Astrocyte (in vitro differentiated cells and primary cell): ENCODE results near the gene HPF1. TPM values are rescaled to one million over a fixed set of nuclear protein-coding genes. Genes with fewer than 3 reads are reported as not detected.
A peak's percentile ranks its signal among the peaks of the same experiment; 100 is the strongest.
"Not testable (repeated sequence)": the region's sequence is repeated elsewhere in the genome, so short reads cannot be mapped to it uniquely, and the experiment has no call there.

ENCODE experiments used
- DNase-seq: peaks from one replicate; pipeline ENCODE4 v3.0.0-alpha.2; 2010; ENCODE audit warnings: low read depth
- FAIRE-seq: peaks from 2 replicates; lab custom pipeline; 2011; peaks lifted over from hg19 to GRCh38; lab: Jason Lieb, UNC
- H2AFZ ChIP-seq: 2 replicates; pipeline ENCODE4 v1.6.0; 2012; ENCODE audit warnings: low read depth, low read length, inconsistent platforms
- H3K27ac ChIP-seq: 2 replicates; pipeline ENCODE4 v1.5.1; 2011; ENCODE audit warnings: low read depth, low read length, inconsistent platforms
- H3K27me3 ChIP-seq: 2 replicates; pipeline ENCODE4 v1.6.0; 2011; ENCODE audit warnings: low read length, inconsistent platforms; ENCODE audit not compliant: insufficient read depth
- H3K36me3 ChIP-seq: 2 replicates; pipeline ENCODE4 v1.5.1; 2011; ENCODE audit warnings: low read length, inconsistent platforms; ENCODE audit not compliant: insufficient read depth
- H3K4me1 ChIP-seq: 2 replicates; pipeline ENCODE4 v1.5.1; 2011; ENCODE audit warnings: low read length, inconsistent platforms; ENCODE audit not compliant: insufficient read depth
- H3K4me2 ChIP-seq: 2 replicates; pipeline ENCODE4 v1.6.0; 2012; ENCODE audit warnings: low read length, inconsistent platforms
- H3K4me3 ChIP-seq: 2 replicates; pipeline ENCODE4 v1.5.1; 2011; ENCODE audit warnings: low read depth, mild to moderate bottlenecking, low read length, inconsistent platforms; ENCODE audit not compliant: insufficient read depth
- H3K79me2 ChIP-seq: 2 replicates; pipeline ENCODE4 v1.6.0; 2012; ENCODE audit warnings: mild to moderate bottlenecking, low read length, inconsistent platforms; ENCODE audit not compliant: insufficient read depth
- H3K9ac ChIP-seq: 2 replicates; pipeline ENCODE4 v1.6.0; 2012; ENCODE audit warnings: mild to moderate bottlenecking, low read length, inconsistent platforms
- H3K9me3 ChIP-seq: 2 replicates; pipeline ENCODE4 v1.5.1; 2012; ENCODE audit warnings: low read depth, mild to moderate bottlenecking, low read length, inconsistent platforms; ENCODE audit not compliant: insufficient read depth
- H4K20me1 ChIP-seq: 2 replicates; pipeline ENCODE4 v1.6.0; 2012; ENCODE audit warnings: low read length, inconsistent platforms; ENCODE audit not compliant: insufficient read depth
- H3K27ac Mint-ChIP-seq: one replicate; pipeline ENCODE4 v1.8.0; 2021; ENCODE audit warnings: mild to moderate bottlenecking, mixed read lengths; ENCODE audit not compliant: unreplicated experiment
- H3K27me3 Mint-ChIP-seq: one replicate; pipeline ENCODE4 v1.8.0; 2021; ENCODE audit warnings: low read depth, mixed read lengths; ENCODE audit not compliant: unreplicated experiment
- H3K36me3 Mint-ChIP-seq: one replicate; pipeline ENCODE4 v1.8.0; 2021; ENCODE audit warnings: low read depth, mixed read lengths; ENCODE audit not compliant: unreplicated experiment
- H3K4me1 Mint-ChIP-seq: one replicate; pipeline ENCODE4 v1.8.0; 2021; ENCODE audit warnings: low read depth, mixed read lengths; ENCODE audit not compliant: unreplicated experiment
- H3K4me3 Mint-ChIP-seq: one replicate; pipeline ENCODE4 v1.8.0; 2021; ENCODE audit warnings: mild to moderate bottlenecking, moderate library complexity, mixed read lengths; ENCODE audit not compliant: unreplicated experiment
- H3K9me3 Mint-ChIP-seq: one replicate; pipeline ENCODE4 v1.8.0; 2021; ENCODE audit warnings: mild to moderate bottlenecking, mixed read lengths; ENCODE audit not compliant: unreplicated experiment
- CTCF ChIP-seq: IDR thresholded peaks from 2 replicates; pipeline ENCODE4 v1.5.1; 2011; ENCODE audit warnings: low read depth, mild to moderate bottlenecking, inconsistent platforms, low read length, moderate library complexity; ENCODE audit not compliant: insufficient read depth
- EZH2 ChIP-seq: IDR thresholded peaks from 2 replicates; pipeline ENCODE4 v1.6.1; 2012; ENCODE audit warnings: mild to moderate bottlenecking, low read length, inconsistent platforms; ENCODE audit not compliant: insufficient read depth
- total RNA-seq: library from RNA; stranded (reverse); gene quantifications from 2 replicates; pipeline ENCODE4 v1.2.1, GENCODE V29; 2021

Gene HPF1
- total RNA-seq, 1 donor from 2014 or later, result 19.7 TPM

DNA sequence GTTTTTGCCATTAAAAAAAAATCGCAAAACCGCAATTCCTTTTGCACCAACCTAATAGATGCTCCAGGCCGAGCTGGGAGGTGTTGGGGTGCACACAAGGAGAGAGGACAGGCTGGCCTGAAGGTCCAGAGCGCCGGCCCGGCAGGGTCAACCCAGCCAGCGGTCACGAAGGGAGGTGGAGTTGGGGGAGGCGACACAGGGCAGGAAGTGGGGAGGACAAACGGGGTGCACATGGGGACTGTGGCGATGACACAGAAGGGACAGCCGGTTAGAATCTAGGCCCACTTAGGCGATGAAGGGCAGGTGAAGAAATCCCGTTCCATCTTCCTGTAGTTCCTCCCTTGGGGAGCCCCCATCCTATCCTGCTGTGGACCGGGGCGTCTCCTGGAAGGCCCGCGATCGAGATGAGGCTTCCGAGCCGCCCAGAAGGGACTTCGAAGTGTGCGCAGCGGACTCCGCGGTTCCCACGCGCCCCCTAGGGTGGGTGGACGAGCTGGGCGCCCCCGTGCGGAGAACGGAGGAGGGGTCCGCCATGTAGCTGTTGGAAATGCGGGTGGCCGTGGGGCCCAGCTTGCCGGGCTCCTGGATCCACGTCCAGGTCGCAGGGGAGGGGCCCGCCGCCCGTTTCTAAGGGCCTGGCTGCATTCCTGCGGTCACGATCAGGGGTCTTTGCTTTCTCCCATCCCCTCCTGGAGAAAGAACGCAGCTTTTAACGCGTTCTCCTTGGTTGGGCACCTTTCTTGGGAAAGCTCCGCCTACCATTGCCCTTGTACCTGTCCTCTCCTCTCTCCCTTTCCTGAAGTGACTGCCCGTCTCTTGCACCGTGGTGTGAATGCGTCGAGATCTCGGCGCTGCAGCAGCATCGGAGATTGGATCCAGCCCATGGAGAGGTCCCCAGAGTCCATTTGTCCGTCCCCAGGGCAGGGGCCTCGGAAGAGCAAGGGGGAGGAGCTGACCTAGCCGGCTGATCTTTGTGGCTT is 17.0 kb upstream of the HPF1 start:
- Histone ChIP-seq H3K4me2 (peak overlapping the region; percentile 79), H3K9me3 (no peaks in the 10 kb centered on the region), H3K27me3 (peaks cover 3% of the 10 kb centered on the region), H3K79me2 (no peaks in the 10 kb centered on the region), H4K20me1 (no peaks in the 10 kb centered on the region), H3K9ac (no peak overlapping the region), H3K4me1 (no peaks in the 10 kb centered on the region), H3K4me3 (peak overlapping the region; percentile 37), H3K36me3 (no peaks in the 10 kb centered on the region), H3K27ac (no peak overlapping the region), H2AFZ (peak overlapping the region; percentile 81)
- no peak for DNase-seq
- peaks cover 10% of the 10 kb centered on the region for H3K9me3 Mint-ChIP-seq
- H3K36me3 Mint-ChIP-seq, result no peaks in the 10 kb centered on the region
- no peak overlapping the region for H3K27ac Mint-ChIP-seq
- H3K27me3 Mint-ChIP-seq, result peaks cover 7% of the 10 kb centered on the region
- H3K4me1 Mint-ChIP-seq, result peaks cover 4% of the 10 kb centered on the region
- TF ChIP-seq CTCF, result peak; percentile 5
- peak; percentile 56 for TF ChIP-seq EZH2
- no peak overlapping the region for H3K4me3 Mint-ChIP-seq
- FAIRE-seq, result no peak

- Histone ChIP-seq H3K36me3 (no peaks in the 10 kb centered on the region), H4K20me1 (no peaks in the 10 kb centered on the region), H3K9ac (no peak overlapping the region), H2AFZ (no peak overlapping the region), H3K9me3 (no peaks in the 10 kb centered on the region), H3K27ac (no peak overlapping the region), H3K4me3 (no peak overlapping the region), H3K4me1 (no peaks in the 10 kb centered on the region), H3K4me2 (no peak overlapping the region), H3K27me3 (peaks cover 3% of the 10 kb centered on the region), H3K79me2 (no peaks in the 10 kb centered on the region)
- Mint-ChIP-seq H3K36me3 (no peaks in the 10 kb centered on the region), H3K4me1 (peaks cover 4% of the 10 kb centered on the region), H3K4me3 (no peak overlapping the region), H3K9me3 (peaks cover 10% of the 10 kb centered on the region), H3K27me3 (peaks cover 7% of the 10 kb centered on the region), H3K27ac (no peak overlapping the region)
- DNase-seq, result no peak
- TF ChIP-seq CTCF, result no peak
- no peak for TF ChIP-seq EZH2
- no peak for FAIRE-seq
These were observed 16.1 kb upstream of the HPF1 start for GRCh38 chr4:169773889-169774288.

- not testable (repeated sequence) for H3K27me3 ChIP-seq, H4K20me1 ChIP-seq, H3K4me3 Mint-ChIP-seq, H3K4me2 ChIP-seq, H3K9me3 Mint-ChIP-seq, H3K36me3 Mint-ChIP-seq, H3K4me3 ChIP-seq, DNase-seq, H3K27ac ChIP-seq, H3K4me1 ChIP-seq, H2AFZ ChIP-seq, H3K27ac Mint-ChIP-seq, H3K9me3 ChIP-seq, H3K4me1 Mint-ChIP-seq, H3K27me3 Mint-ChIP-seq, FAIRE-seq, H3K36me3 ChIP-seq, H3K9ac ChIP-seq, H3K79me2 ChIP-seq
These were observed 13.9 kb upstream of the HPF1 start for GRCh38 chr4:169771556-169772080.
